ENCODE measurements around the gene MACC1.
A peak's percentile ranks its signal among the peaks of the same experiment; 100 is the strongest.

MACC1 gene

GRCh38 chr7:20173828-20174227 lies 43.4 kb downstream of the MACC1 start:
- H3K27me3 ChIP-seq (ENCODE audit: insufficient read depth, low read length) = no peaks in the 10 kb centered on the region
- no peak overlapping the region for H3K4me3 ChIP-seq (ENCODE audit: low read depth, low read length)
- no peak overlapping the region for H3K4ac ChIP-seq (ENCODE audit: low read depth, low read length)
- H3K27ac ChIP-seq (ENCODE audit: low read depth, low read length) = no peak overlapping the region
- no peak overlapping the region for H3K18ac ChIP-seq (ENCODE audit: low read length)
- no peak overlapping the region for H3K9ac ChIP-seq (ENCODE audit: low read length)
- no peak for DNase-seq
- H2BK12ac ChIP-seq (ENCODE audit: low read length) = no peak overlapping the region
- no peak overlapping the region for H2AFZ ChIP-seq (ENCODE audit: insufficient read depth, low read length, poor library complexity)
- H4K91ac ChIP-seq (ENCODE audit: low read depth, low read length) = no peak overlapping the region
- H3K23ac ChIP-seq (ENCODE audit: low read length) = no peak overlapping the region
- H2BK5ac ChIP-seq (ENCODE audit: low read depth, low read length, poor library complexity) = no peak overlapping the region
- H2BK120ac ChIP-seq (ENCODE audit: insufficient read depth, low read length, poor library complexity) = no peak overlapping the region
- no peaks in the 10 kb centered on the region for H3K9me3 ChIP-seq (ENCODE audit: insufficient read depth, low read depth, low read length)
- H3K36me3 ChIP-seq (ENCODE audit: control insufficient read depth in 1 of 2, insufficient read depth in 2 of 2, low read length in 2 of 2) = no peaks in the 10 kb centered on the region
- no peaks in the 10 kb centered on the region for H3K79me1 ChIP-seq (ENCODE audit: low read length)
- H2AK5ac ChIP-seq (ENCODE audit: low read length) = no peak overlapping the region
- no peak overlapping the region for H3K4me2 ChIP-seq (ENCODE audit: low read length)
- WGBS (ENCODE audit: extremely low coverage, insufficient coverage, insufficient read length) = no CpG with 5 or more reads among the region's 2 CpGs
- no peak overlapping the region for H3K14ac ChIP-seq (ENCODE audit: low read length)
- H3K4me1 ChIP-seq (ENCODE audit: control insufficient read depth in 1 of 2, insufficient read depth in 2 of 2, low read length in 2 of 2) = no peaks in the 10 kb centered on the region
- H3K79me2 ChIP-seq (ENCODE audit: control insufficient read depth, insufficient read depth, low read length, poor library complexity) = no peaks in the 10 kb centered on the region
- H4K12ac ChIP-seq (ENCODE audit: low read depth, low read length) = no peak overlapping the region
- H4K8ac ChIP-seq (ENCODE audit: low read depth, low read length) = no peak overlapping the region

GRCh38 chr7:20172736-20173334 lies 44.3 kb downstream of the MACC1 start:
- Histone ChIP-seq H2BK5ac (ENCODE audit: low read depth, low read length, poor library complexity) (no peak overlapping the region), H3K27me3 (ENCODE audit: insufficient read depth, low read length) (no peaks in the 10 kb centered on the region), H2AK5ac (ENCODE audit: low read length) (no peak overlapping the region), H3K9me3 (ENCODE audit: insufficient read depth, low read depth, low read length) (no peaks in the 10 kb centered on the region), H3K27ac (ENCODE audit: low read depth, low read length) (no peak overlapping the region), H2BK12ac (ENCODE audit: low read length) (no peak overlapping the region), H3K23ac (ENCODE audit: low read length) (no peak overlapping the region), H3K14ac (ENCODE audit: low read length) (no peak overlapping the region), H3K18ac (ENCODE audit: low read length) (no peak overlapping the region), H3K79me1 (ENCODE audit: low read length) (no peaks in the 10 kb centered on the region), H3K4me1 (ENCODE audit: control insufficient read depth in 1 of 2, insufficient read depth in 2 of 2, low read length in 2 of 2) (no peaks in the 10 kb centered on the region), H3K4me2 (ENCODE audit: low read length) (no peak overlapping the region), H2BK120ac (ENCODE audit: insufficient read depth, low read length, poor library complexity) (no peak overlapping the region), H4K91ac (ENCODE audit: low read depth, low read length) (no peak overlapping the region), H4K8ac (ENCODE audit: low read depth, low read length) (no peak overlapping the region), H3K36me3 (ENCODE audit: control insufficient read depth in 1 of 2, insufficient read depth in 2 of 2, low read length in 2 of 2) (no peaks in the 10 kb centered on the region), H3K9ac (ENCODE audit: low read length) (no peak overlapping the region), H4K12ac (ENCODE audit: low read depth, low read length) (no peak overlapping the region), H3K79me2 (ENCODE audit: control insufficient read depth, insufficient read depth, low read length, poor library complexity) (no peaks in the 10 kb centered on the region), H2AFZ (ENCODE audit: insufficient read depth, low read length, poor library complexity) (no peak overlapping the region), H3K4ac (ENCODE audit: low read depth, low read length) (no peak overlapping the region), H3K4me3 (ENCODE audit: low read depth, low read length) (no peak overlapping the region)
- WGBS (ENCODE audit: extremely low coverage, insufficient coverage, insufficient read length) = no CpG with 5 or more reads among the region's 3 CpGs
- DNase-seq = peak; percentile 26 to 50

GRCh38 chr7:20170633-20171032 lies 46.6 kb downstream of the MACC1 start:
- Histone ChIP-seq H3K79me2 (ENCODE audit: control insufficient read depth, insufficient read depth, low read length, poor library complexity) (no peaks in the 10 kb centered on the region), H2BK12ac (ENCODE audit: low read length) (no peak overlapping the region), H4K8ac (ENCODE audit: low read depth, low read length) (no peak overlapping the region), H2BK5ac (ENCODE audit: low read depth, low read length, poor library complexity) (no peak overlapping the region), H3K36me3 (ENCODE audit: control insufficient read depth in 1 of 2, insufficient read depth in 2 of 2, low read length in 2 of 2) (no peaks in the 10 kb centered on the region), H3K18ac (ENCODE audit: low read length) (no peak overlapping the region), H2BK120ac (ENCODE audit: insufficient read depth, low read length, poor library complexity) (no peak overlapping the region), H3K14ac (ENCODE audit: low read length) (no peak overlapping the region), H3K4me1 (ENCODE audit: control insufficient read depth in 1 of 2, insufficient read depth in 2 of 2, low read length in 2 of 2) (no peaks in the 10 kb centered on the region), H3K4ac (ENCODE audit: low read depth, low read length) (no peak overlapping the region), H3K23ac (ENCODE audit: low read length) (no peak overlapping the region), H2AFZ (ENCODE audit: insufficient read depth, low read length, poor library complexity) (no peak overlapping the region), H3K27me3 (ENCODE audit: insufficient read depth, low read length) (no peaks in the 10 kb centered on the region), H3K4me2 (ENCODE audit: low read length) (no peak overlapping the region), H4K91ac (ENCODE audit: low read depth, low read length) (no peak overlapping the region), H3K79me1 (ENCODE audit: low read length) (no peaks in the 10 kb centered on the region), H3K4me3 (ENCODE audit: low read depth, low read length) (no peak overlapping the region), H3K27ac (ENCODE audit: low read depth, low read length) (no peak overlapping the region), H2AK5ac (ENCODE audit: low read length) (no peak overlapping the region), H3K9me3 (ENCODE audit: insufficient read depth, low read depth, low read length) (no peaks in the 10 kb centered on the region), H3K9ac (ENCODE audit: low read length) (no peak overlapping the region), H4K12ac (ENCODE audit: low read depth, low read length) (no peak overlapping the region)
- no CpG with 5 or more reads among the region's 2 CpGs for WGBS (ENCODE audit: extremely low coverage, insufficient coverage, insufficient read length)
- peak in 1 of 2 donors; percentile 30 for DNase-seq

DNA sequence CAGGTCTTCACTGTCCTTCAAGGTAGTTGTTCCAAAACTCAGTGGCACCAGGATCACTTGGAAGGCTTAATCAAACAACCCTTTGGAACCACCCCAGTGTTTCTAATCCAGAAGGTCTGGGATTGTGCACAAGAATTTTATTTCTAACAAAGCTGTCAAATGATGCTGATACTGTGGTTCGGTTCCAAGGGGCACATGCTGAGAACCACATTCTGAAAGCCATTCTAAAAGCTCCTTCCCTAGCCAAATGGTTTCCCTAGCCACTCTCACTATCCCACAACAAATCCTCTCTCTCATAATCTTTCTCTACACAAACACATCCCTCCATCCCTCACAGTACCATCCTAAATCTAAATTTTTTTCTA lies 52.1 kb downstream of the MACC1 start:
- Histone ChIP-seq H3K4ac (ENCODE audit: low read depth, low read length) (no peak overlapping the region), H3K27ac (ENCODE audit: low read depth, low read length) (no peak overlapping the region), H3K14ac (ENCODE audit: low read length) (no peak overlapping the region), H4K91ac (ENCODE audit: low read depth, low read length) (no peak overlapping the region), H3K4me2 (ENCODE audit: low read length) (no peak overlapping the region), H3K36me3 (ENCODE audit: control insufficient read depth in 1 of 2, insufficient read depth in 2 of 2, low read length in 2 of 2) (no peaks in the 10 kb centered on the region), H2BK120ac (ENCODE audit: insufficient read depth, low read length, poor library complexity) (no peak overlapping the region), H3K79me1 (ENCODE audit: low read length) (no peaks in the 10 kb centered on the region), H3K79me2 (ENCODE audit: control insufficient read depth, insufficient read depth, low read length, poor library complexity) (no peaks in the 10 kb centered on the region), H2AK5ac (ENCODE audit: low read length) (no peak overlapping the region), H3K27me3 (ENCODE audit: insufficient read depth, low read length) (no peaks in the 10 kb centered on the region), H4K12ac (ENCODE audit: low read depth, low read length) (no peak overlapping the region), H2BK12ac (ENCODE audit: low read length) (no peak overlapping the region), H3K4me1 (ENCODE audit: control insufficient read depth in 1 of 2, insufficient read depth in 2 of 2, low read length in 2 of 2) (no peaks in the 10 kb centered on the region), H2BK5ac (ENCODE audit: low read depth, low read length, poor library complexity) (no peak overlapping the region), H3K23ac (ENCODE audit: low read length) (no peak overlapping the region), H3K9me3 (ENCODE audit: insufficient read depth, low read depth, low read length) (no peaks in the 10 kb centered on the region), H3K9ac (ENCODE audit: low read length) (no peak overlapping the region), H2AFZ (ENCODE audit: insufficient read depth, low read length, poor library complexity) (no peak overlapping the region), H3K18ac (ENCODE audit: low read length) (no peak overlapping the region), H3K4me3 (ENCODE audit: low read depth, low read length) (no peak overlapping the region), H4K8ac (ENCODE audit: low read depth, low read length) (no peak overlapping the region)
- WGBS (ENCODE audit: extremely low coverage, insufficient coverage, insufficient read length) = no CpG with 5 or more reads among the region's 1 CpG
- DNase-seq = no peak
